ENCODE data around the gene FAU. TPM values are rescaled to one million over a fixed set of nuclear protein-coding genes. Genes with fewer than 3 reads are reported as not detected.

FAU gene
- total RNA-seq, 1 donor from 2014 or later: 710 TPM

DNA sequence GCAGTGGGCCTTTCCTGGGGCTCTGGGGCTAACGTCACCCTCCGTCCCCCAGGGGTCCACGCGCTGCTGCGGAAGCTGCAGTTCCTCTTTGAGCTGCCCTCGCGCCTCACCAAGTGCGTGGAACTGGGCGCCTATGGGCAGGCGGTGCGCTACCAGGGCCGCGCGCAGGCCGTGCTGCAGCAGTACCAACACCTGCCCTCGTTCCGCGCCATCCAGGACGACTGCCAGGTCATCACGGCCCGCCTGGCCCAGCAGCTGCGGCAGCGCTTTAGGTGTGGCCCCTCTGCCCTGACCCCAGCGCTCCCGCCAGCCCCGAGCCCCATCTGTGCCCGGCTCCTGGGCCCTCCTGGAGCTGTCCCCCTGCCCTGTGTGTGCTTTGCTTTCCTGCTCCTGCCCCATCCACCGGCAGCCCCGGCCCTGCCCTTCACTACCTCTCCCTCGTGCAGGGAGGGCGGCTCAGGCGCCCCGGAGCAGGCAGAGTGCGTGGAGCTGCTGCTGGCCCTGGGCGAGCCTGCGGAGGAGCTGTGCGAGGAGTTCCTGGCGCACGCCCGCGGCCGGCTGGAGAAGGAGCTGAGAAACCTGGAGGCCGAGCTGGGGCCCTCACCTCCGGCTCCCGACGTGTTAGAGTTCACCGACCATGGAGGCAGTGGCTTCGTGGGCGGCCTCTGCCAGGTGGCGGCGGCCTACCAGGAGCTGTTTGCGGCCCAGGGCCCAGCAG is 14.0 kb downstream of the FAU start:
- Histone ChIP-seq H3K36me3 (ENCODE audit: control insufficient read depth, insufficient read depth, low read length) (peaks cover 3% of the 10 kb centered on the region), H3K27me3 (ENCODE audit: control insufficient read depth, insufficient read depth, low read length) (no peaks in the 10 kb centered on the region), H3K4me3 (ENCODE audit: low read depth, low read length) (no peak overlapping the region)
- DNase-seq (ENCODE audit: low read depth): no peak
- TF ChIP-seq, protein P1, sequence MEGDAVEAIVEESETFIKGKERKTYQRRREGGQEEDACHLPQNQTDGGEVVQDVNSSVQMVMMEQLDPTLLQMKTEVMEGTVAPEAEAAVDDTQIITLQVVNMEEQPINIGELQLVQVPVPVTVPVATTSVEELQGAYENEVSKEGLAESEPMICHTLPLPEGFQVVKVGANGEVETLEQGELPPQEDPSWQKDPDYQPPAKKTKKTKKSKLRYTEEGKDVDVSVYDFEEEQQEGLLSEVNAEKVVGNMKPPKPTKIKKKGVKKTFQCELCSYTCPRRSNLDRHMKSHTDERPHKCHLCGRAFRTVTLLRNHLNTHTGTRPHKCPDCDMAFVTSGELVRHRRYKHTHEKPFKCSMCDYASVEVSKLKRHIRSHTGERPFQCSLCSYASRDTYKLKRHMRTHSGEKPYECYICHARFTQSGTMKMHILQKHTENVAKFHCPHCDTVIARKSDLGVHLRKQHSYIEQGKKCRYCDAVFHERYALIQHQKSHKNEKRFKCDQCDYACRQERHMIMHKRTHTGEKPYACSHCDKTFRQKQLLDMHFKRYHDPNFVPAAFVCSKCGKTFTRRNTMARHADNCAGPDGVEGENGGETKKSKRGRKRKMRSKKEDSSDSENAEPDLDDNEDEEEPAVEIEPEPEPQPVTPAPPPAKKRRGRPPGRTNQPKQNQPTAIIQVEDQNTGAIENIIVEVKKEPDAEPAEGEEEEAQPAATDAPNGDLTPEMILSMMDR (IDR thresholded peaks at IDR 0.05; ENCODE audit: insufficient read depth, low read length, poor library complexity, severe bottlenecking): no peak

DNA sequence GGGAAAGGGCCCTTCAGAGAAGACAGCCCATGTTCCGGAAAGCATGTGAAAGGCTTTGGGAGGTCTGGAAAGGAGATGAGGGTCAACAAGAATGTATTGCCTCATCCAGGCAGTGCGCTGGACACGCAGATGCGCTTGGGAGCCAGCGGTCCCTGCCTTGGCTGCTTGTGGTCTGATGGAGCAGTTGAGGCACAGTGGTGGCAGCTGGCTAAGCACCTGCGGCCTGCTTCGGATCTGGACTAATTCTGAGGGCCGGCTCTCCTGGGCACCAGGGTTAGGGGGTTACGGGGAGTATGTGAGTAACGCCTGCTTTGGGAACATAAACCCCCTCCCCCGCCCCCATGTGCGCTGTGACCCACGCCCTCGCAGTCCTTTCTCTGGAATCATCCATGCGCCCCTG is 14.9 kb downstream of the FAU start:
- peaks cover 3% of the 10 kb centered on the region for H3K36me3 ChIP-seq (ENCODE audit: control insufficient read depth, insufficient read depth, low read length)
- TF ChIP-seq, protein P1 (IDR thresholded peaks at IDR 0.05; ENCODE audit: insufficient read depth, low read length, poor library complexity, severe bottlenecking): no peak
- H3K27me3 ChIP-seq (ENCODE audit: control insufficient read depth, insufficient read depth, low read length): no peaks in the 10 kb centered on the region
- DNase-seq (ENCODE audit: low read depth): no peak
- H3K4me3 ChIP-seq (ENCODE audit: low read depth, low read length): no peak overlapping the region

DNA sequence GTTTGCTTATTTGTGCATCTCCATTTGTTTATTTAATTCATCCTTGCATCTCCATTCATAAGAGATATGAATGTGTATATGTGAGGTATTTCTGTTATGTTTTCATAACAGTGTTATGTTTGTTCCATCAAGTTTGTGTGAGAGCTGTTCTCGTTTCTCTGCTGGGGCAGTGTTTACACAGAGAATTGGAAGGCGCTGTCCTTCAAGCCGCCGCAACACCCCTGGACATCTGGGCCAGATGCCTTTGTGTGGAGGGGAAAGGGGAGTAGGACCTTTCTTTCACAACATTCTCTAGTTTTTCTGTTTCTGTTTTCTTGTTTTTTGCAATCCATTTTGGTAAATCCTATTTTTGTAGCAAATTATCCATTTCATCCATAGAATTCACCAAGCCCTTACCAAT is 17.3 kb downstream of the FAU start:
- TF ChIP-seq, protein P1 (IDR thresholded peaks at IDR 0.05; ENCODE audit: insufficient read depth, low read length, poor library complexity, severe bottlenecking): no peak
- Histone ChIP-seq H3K27me3 (ENCODE audit: control insufficient read depth, insufficient read depth, low read length) (no peaks in the 10 kb centered on the region), H3K36me3 (ENCODE audit: control insufficient read depth, insufficient read depth, low read length) (peaks cover 3% of the 10 kb centered on the region), H3K4me3 (ENCODE audit: low read depth, low read length) (no peak overlapping the region)
- no peak for DNase-seq (ENCODE audit: low read depth)

DNA sequence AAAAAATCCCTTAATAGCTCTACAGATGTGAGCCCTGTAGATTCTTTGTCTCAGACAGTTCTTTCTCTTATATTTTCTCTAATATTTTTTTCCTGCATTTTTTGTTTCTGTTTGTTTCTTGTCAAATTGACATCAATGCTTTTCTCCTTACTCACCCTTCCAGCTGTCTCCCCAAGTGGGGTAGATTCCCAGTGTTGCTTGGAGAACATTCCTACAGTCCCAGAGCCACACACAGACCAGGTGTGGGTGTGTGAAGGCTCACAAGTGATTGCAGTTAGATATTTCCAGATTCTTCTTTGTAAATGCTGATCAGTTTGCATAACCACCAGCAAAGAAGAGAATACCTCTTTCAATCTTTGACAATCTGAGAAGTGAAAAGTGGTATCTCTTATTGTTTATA is 18.5 kb downstream of the FAU start:
- Histone ChIP-seq H3K4me3 (ENCODE audit: low read depth, low read length) (no peak overlapping the region), H3K36me3 (ENCODE audit: control insufficient read depth, insufficient read depth, low read length) (peaks cover 2% of the 10 kb centered on the region), H3K27me3 (ENCODE audit: control insufficient read depth, insufficient read depth, low read length) (no peaks in the 10 kb centered on the region)
- TF ChIP-seq, protein P1 (IDR thresholded peaks at IDR 0.05; ENCODE audit: insufficient read depth, low read length, poor library complexity, severe bottlenecking): no peak
- DNase-seq (ENCODE audit: low read depth): no peak

DNA sequence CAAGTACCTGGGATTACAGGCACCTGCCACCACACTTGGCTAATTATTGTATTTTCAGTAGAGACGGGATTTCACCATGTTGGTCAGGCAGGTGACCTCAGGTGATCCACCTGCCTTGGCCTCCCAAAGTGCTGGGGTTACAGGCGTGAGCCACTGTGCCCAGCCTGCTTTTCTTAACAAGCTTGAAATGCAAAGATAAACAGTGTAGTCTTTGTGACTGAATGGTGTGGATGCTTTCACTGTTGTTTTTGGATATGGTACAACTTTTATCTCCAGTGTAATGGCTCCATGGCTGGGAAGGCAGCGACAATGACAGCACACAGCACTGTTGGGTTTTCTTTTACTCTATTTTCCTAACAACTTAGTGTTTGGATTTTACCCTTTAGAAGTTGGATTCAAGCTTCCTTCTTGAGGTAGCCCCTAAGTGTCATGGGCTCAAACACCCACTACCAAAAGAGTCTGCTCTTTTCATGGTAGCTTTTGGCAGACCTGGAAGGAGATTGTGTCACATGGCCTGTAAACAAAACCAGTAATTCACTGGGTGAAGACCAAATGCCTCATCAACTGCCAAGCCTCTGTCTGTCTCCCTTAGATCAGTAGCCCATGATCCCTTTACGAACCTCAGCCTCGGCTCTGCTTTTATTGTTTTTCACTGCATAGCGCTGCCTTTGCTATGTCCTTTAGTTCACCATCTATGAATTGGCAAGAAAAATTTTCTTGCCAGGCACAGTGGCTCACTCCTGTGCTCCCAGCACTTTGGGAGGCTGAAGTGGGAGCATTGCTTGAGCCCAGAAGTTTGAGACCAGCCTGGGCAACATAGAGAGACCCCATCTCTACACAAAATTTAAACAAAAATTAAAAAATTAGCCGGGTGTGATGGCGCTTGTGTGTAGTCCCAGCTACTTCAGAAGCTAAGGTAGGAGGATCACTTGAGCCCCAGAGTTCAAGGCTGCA is 19.5 kb downstream of the FAU start:
- no peak overlapping the region for H3K4me3 ChIP-seq (ENCODE audit: low read depth, low read length)
- TF ChIP-seq, protein P1 (IDR thresholded peaks at IDR 0.05; ENCODE audit: insufficient read depth, low read length, poor library complexity, severe bottlenecking): no peak
- no peak for DNase-seq (ENCODE audit: low read depth)
- peaks cover 2% of the 10 kb centered on the region for H3K36me3 ChIP-seq (ENCODE audit: control insufficient read depth, insufficient read depth, low read length)
- H3K27me3 ChIP-seq (ENCODE audit: control insufficient read depth, insufficient read depth, low read length): no peaks in the 10 kb centered on the region
